Measurements from ENCODE around the gene USO1. TPM values are rescaled to one million over a fixed set of nuclear protein-coding genes. Genes with fewer than 3 reads are reported as not detected.
A peak's percentile ranks its signal among the peaks of the same experiment; 100 is the strongest.

Gene USO1
- total and polyA plus RNA-seq, 9 donors, result 50.7 to 91.3 (median 70.8) TPM

GRCh38 chr4:75727073-75727472 lies 2.7 kb downstream of the USO1 start:
- peak overlapping the region in 1 of 2 donors; percentile 0 for H3K27ac ChIP-seq
- H3K36me3 ChIP-seq, result no peaks in the 10 kb centered on the region
- WGBS, 3 donors, result 60 to 76% (median 66%) methylated on average over 1 of the region's 1 CpG
- H3K4me3 ChIP-seq, result no peak overlapping the region
- no peak for DNase-seq
- TF ChIP-seq POLR2A (IDR thresholded peaks at IDR 0.05) (no peak), CTCF (IDR thresholded peaks at IDR 0.05) (no peak), EP300 (IDR thresholded peaks at IDR 0.05) (no peak)
- intact Hi-C loops (cut with DNase I), result loop anchor here in 1 of 4 donors (10.0 kb wide), 1 partner anchor 52 kb away; the partner anchor contains the start of gene G3BP2
- peaks cover 8% of the 10 kb centered on the region for H3K4me1 ChIP-seq (ENCODE audit: insufficient read depth)
- H3K9me3 ChIP-seq, result no peaks in the 10 kb centered on the region
- no peaks in the 10 kb centered on the region for H3K27me3 ChIP-seq

GRCh38 chr4:75729836-75730235 lies 5.5 kb downstream of the USO1 start:
- Histone ChIP-seq H3K27me3 (no peaks in the 10 kb centered on the region), H3K4me3 (no peak overlapping the region), H3K36me3 (no peaks in the 10 kb centered on the region), H3K4me1 (ENCODE audit: insufficient read depth) (peaks cover 4% of the 10 kb centered on the region), H3K27ac (peak overlapping the region in 1 of 2 donors; percentile 23), H3K9me3 (no peaks in the 10 kb centered on the region)
- intact Hi-C loops (cut with DNase I), result loop anchor here in 1 of 4 donors (10.0 kb wide), 1 partner anchor 55 kb away; the partner anchor contains the start of gene G3BP2
- TF ChIP-seq POLR2A (IDR thresholded peaks at IDR 0.05) (no peak), EP300 (IDR thresholded peaks at IDR 0.05) (no peak), CTCF (IDR thresholded peaks at IDR 0.05) (no peak)
- WGBS, 3 donors, result 3 to 9% (median 8%) methylated on average over 3 of the region's 3 CpGs
- no peak for DNase-seq

- Histone ChIP-seq H3K27me3 (no peaks in the 10 kb centered on the region), H3K36me3 (no peaks in the 10 kb centered on the region), H3K27ac (no peak overlapping the region), H3K4me3 (no peak overlapping the region), H3K9me3 (no peaks in the 10 kb centered on the region), H3K4me1 (ENCODE audit: insufficient read depth) (peaks cover 9% of the 10 kb centered on the region)
- no peak for DNase-seq
- intact Hi-C loops (cut with DNase I), result no loop called here
- TF ChIP-seq CTCF (IDR thresholded peaks at IDR 0.05) (no peak), POLR2A (IDR thresholded peaks at IDR 0.05) (no peak), EP300 (IDR thresholded peaks at IDR 0.05) (no peak)
Observed at GRCh38 chr4:75733369-75733768, 9.0 kb downstream of the USO1 start.

GRCh38 chr4:75735525-75735924 lies 11.1 kb downstream of the USO1 start:
- H3K4me1 ChIP-seq (ENCODE audit: insufficient read depth), result peaks cover 5% of the 10 kb centered on the region
- H3K27me3 ChIP-seq, result no peaks in the 10 kb centered on the region
- no peak for DNase-seq
- whole genome bisulfite sequencing, 3 donors, result 93 to 96% (median 93%) methylated on average over 2 of the region's 2 CpGs
- no peaks in the 10 kb centered on the region for H3K9me3 ChIP-seq
- no peak overlapping the region for H3K4me3 ChIP-seq
- no peak overlapping the region for H3K27ac ChIP-seq
- intact Hi-C loops (cut with DNase I), result no loop called here
- no peaks in the 10 kb centered on the region for H3K36me3 ChIP-seq
- TF ChIP-seq EP300 (IDR thresholded peaks at IDR 0.05) (no peak), POLR2A (IDR thresholded peaks at IDR 0.05) (no peak), CTCF (IDR thresholded peaks at IDR 0.05) (no peak)
